ENCODE data around the gene MCTP1.

Gene MCTP1

DNA sequence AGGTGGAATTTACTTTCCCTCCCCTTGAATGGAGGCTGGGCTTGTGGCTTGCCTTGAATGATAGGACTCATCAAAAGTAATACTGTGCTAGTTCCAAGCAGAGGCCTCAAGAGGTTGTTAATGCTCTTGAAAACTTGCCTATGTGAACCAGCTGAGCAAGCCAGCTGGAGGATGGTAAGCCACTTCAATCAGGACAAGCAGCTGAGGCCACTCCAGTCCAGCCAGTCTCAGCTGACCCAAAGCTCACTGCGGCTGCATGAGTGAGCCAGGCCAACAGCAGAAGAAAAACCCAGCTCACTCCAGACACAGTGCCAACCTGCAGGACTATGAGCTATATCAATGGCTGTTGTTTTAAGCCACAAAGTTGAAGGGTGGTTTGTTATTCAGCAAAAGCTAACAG, 182.8 kb downstream of the MCTP1 start:
- H3K4me3 ChIP-seq (ENCODE audit: low read depth, low read length), result no peak overlapping the region
- TF ChIP-seq, protein P1, sequence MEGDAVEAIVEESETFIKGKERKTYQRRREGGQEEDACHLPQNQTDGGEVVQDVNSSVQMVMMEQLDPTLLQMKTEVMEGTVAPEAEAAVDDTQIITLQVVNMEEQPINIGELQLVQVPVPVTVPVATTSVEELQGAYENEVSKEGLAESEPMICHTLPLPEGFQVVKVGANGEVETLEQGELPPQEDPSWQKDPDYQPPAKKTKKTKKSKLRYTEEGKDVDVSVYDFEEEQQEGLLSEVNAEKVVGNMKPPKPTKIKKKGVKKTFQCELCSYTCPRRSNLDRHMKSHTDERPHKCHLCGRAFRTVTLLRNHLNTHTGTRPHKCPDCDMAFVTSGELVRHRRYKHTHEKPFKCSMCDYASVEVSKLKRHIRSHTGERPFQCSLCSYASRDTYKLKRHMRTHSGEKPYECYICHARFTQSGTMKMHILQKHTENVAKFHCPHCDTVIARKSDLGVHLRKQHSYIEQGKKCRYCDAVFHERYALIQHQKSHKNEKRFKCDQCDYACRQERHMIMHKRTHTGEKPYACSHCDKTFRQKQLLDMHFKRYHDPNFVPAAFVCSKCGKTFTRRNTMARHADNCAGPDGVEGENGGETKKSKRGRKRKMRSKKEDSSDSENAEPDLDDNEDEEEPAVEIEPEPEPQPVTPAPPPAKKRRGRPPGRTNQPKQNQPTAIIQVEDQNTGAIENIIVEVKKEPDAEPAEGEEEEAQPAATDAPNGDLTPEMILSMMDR (IDR thresholded peaks at IDR 0.05; ENCODE audit: insufficient read depth, low read depth, low read length, missing control alignments), result no peak
- no peak for DNase-seq (ENCODE audit: low read depth)

DNA sequence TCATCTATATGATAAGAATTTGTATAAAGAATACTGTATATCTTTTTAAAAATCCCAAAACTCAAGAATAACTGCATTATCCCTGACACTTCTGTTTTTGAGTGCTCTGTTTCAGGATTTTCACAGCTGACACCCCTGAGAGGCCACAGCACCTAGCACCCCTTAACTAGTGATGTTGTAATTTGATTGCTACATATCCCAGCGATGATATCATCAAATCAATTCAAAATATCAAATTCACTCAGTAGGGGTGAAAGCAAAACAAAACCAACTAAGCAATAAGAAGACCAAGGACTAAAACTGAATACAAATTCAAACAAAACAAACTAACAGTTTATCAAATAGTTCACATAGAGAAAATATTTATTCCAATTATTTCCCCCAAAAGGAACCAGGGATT, 184.3 kb downstream of the MCTP1 start:
- TF ChIP-seq, protein P1 (IDR thresholded peaks at IDR 0.05; ENCODE audit: insufficient read depth, low read depth, low read length, missing control alignments), result no peak
- no peak overlapping the region for H3K4me3 ChIP-seq (ENCODE audit: low read depth, low read length)
- DNase-seq (ENCODE audit: low read depth), result no peak

DNA sequence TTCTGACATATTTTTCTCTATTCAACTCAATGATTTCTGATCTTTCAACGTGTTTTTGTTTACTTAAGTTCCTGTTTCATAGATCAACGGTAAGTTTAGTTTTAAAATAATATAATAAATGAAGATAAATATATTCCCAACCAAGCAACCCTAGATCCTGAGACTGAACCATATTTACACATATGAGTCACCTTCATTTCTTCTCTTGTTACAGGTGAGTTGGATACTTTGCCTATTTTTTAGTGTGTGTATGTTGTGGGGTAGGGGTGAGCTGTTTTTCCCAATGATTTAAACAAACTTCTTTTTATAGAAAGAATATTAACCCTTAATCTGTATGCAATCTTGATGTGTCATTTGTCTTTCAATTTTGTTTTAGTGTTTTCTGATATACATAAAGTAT, 186.9 kb downstream of the MCTP1 start:
- TF ChIP-seq, protein P1 (IDR thresholded peaks at IDR 0.05; ENCODE audit: insufficient read depth, low read depth, low read length, missing control alignments), result no peak
- H3K4me3 ChIP-seq (ENCODE audit: low read depth, low read length), result no peak overlapping the region
- no peak for DNase-seq (ENCODE audit: low read depth)

DNA sequence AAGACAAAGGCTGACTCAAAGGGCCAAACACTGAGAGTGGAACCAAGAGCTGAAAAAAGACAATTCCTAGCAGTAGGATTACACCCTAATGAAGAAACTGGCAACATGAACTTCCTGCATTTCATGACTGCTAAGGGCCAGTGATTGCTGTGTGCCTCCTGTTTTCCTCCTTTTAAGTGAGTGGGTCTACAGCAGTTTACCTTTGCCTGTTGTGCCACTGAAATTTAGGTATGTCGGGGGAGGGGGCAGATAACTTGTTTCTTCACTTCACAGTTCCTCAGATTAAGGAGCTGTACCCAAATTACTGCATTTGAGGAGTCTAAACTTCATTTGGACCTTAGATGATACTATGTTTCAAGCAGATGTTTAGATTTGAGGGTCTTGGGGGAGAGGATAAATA, 191.7 kb downstream of the MCTP1 start:
- no peak for DNase-seq (ENCODE audit: low read depth)
- H3K4me3 ChIP-seq (ENCODE audit: low read depth, low read length), result no peak overlapping the region
- TF ChIP-seq, protein P1 (IDR thresholded peaks at IDR 0.05; ENCODE audit: insufficient read depth, low read depth, low read length, missing control alignments), result no peak

DNA sequence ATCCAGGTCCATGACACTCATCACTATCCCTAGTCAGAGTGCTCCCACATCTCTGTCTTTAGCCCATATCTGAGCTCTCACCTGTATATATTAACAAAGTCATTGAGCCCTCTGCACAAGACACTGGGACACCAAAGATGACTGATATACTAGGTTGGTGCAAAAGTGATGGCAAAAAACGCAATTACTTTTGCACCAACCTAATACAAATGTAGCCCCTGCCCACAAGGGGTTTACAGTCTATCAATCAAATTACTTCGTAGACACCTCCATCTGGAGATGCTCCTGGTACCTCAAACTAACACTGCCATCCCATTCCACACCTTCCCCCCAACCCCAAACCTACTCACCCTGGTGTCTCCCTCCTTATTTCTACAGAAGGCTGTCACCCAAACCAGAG, 194.1 kb downstream of the MCTP1 start:
- no peak overlapping the region for H3K4me3 ChIP-seq (ENCODE audit: low read depth, low read length)
- no peak for DNase-seq (ENCODE audit: low read depth)
- TF ChIP-seq, protein P1 (IDR thresholded peaks at IDR 0.05; ENCODE audit: insufficient read depth, low read depth, low read length, missing control alignments), result no peak

DNA sequence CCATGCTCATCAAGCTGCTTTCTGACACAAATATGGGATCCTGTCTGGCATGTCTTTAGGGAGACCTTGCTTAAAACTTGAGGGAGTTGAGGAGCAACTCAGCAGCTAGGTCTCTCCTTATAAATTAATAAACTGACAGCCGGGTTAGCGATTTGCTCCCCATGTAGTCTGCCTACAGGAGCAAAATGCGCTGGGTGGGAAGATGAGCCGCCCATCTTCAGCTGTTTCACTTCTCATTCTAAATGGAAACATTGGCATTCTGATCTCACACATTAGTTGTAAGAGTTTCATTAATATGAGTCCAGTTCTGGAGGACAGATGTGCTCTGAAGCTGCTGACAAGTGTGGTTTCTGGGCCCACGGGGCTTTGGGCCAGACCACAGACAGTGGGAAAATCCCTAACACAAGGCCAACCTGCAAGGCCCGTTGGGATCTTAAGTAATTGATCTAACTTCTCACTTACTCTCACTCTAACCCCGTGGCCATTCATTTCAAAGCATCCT, 197.0 kb downstream of the MCTP1 start:
- no peak overlapping the region for H3K4me3 ChIP-seq (ENCODE audit: low read depth, low read length)
- TF ChIP-seq, protein P1 (IDR thresholded peaks at IDR 0.05; ENCODE audit: insufficient read depth, low read depth, low read length, missing control alignments), result no peak
- peak; percentile 77 for DNase-seq (ENCODE audit: low read depth)
